DOHH2 (cell line): ENCODE measurements around the gene PAM.

Experiments
- EZH2phosphoT487 ChIP-seq: fragments of 200-600 bp; sonication (generic); IDR thresholded peaks from 2 replicates; pipeline ENCODE4 v1.6.1; 2017; ENCODE audit warnings: borderline replicate concordance, mild to moderate bottlenecking, antibody characterized with exemption, low read length, moderate library complexity, mixed read lengths
- TF ChIP-seq, protein P1 (sequence below): fragments of 200-600 bp; sonication (generic); IDR thresholded peaks from one replicate; pipeline ENCODE4 v1.5.1; 2014; ENCODE audit warnings: antibody characterized with exemption, mild to moderate bottlenecking, low read depth, low read length; ENCODE audit not compliant: poor library complexity, severe bottlenecking

DNA sequence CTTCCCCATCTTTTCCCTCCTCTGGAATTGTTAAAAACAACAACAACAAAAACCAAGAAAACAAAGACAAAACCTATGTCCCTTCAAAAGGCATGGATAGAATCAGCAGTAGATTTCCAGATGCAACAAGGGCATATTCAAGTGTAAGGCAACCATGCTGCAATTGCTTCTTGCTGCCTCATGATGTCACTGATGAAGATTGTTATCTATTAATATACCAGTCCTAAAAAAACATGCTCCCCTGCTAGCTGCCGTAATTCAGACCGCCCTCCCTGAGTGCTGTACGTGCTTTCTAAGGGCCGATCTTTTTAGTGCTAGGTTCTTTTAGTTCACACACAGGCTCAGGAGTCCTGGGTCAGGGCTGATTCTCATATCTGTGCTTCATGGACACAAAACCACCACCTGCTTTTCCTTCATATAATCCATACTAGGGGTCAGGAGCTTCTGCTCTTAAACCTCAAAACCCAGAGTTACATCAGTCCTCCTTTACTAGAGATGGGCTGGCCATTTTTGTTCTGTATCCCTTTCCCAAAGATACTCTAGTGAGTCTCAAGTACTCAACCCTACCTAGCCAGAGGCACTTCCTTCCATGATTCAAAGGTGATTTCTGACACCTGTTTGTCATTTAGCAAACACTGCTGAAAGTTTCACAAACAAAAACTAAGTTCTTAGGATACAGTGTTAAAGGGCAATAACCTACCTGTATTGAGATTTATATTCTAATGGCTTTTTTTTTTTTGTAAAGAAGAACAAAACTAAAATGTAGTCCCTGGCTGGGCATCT is 282.8 kb downstream of the PAM start:
- TF ChIP-seq, protein P1, sequence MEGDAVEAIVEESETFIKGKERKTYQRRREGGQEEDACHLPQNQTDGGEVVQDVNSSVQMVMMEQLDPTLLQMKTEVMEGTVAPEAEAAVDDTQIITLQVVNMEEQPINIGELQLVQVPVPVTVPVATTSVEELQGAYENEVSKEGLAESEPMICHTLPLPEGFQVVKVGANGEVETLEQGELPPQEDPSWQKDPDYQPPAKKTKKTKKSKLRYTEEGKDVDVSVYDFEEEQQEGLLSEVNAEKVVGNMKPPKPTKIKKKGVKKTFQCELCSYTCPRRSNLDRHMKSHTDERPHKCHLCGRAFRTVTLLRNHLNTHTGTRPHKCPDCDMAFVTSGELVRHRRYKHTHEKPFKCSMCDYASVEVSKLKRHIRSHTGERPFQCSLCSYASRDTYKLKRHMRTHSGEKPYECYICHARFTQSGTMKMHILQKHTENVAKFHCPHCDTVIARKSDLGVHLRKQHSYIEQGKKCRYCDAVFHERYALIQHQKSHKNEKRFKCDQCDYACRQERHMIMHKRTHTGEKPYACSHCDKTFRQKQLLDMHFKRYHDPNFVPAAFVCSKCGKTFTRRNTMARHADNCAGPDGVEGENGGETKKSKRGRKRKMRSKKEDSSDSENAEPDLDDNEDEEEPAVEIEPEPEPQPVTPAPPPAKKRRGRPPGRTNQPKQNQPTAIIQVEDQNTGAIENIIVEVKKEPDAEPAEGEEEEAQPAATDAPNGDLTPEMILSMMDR = no peak
- no peak for TF ChIP-seq EZH2phosphoT487
